Keratinocyte (primary cell): ENCODE results near the gene IQSEC2.

Experiments
- EZH2 ChIP-seq: IDR thresholded peaks from one replicate; pipeline ENCODE4 v1.6.1; 2012; ENCODE audit warnings: inconsistent platforms, mild to moderate bottlenecking, low read length, moderate library complexity
- TF ChIP-seq, protein P1 (sequence below), 3 experiments: IDR thresholded peaks in 1 of 3; conservative IDR thresholded peaks in 1 of 3; optimal IDR thresholded peaks in 1 of 3; 2 replicates in 2 of 3; 3 replicates in 1 of 3; pipeline versions ENCODE3 to v1.5.1; 2011; ENCODE audit warnings: low read length in 3 of 3, mild to moderate bottlenecking in 3 of 3, moderate library complexity in 2 of 3, control low read depth in 1 of 3, inconsistent platforms in 1 of 3; ENCODE audit not compliant: insufficient read depth in 2 of 3; ENCODE audit errors: extremely low read depth in 1 of 3

DNA sequence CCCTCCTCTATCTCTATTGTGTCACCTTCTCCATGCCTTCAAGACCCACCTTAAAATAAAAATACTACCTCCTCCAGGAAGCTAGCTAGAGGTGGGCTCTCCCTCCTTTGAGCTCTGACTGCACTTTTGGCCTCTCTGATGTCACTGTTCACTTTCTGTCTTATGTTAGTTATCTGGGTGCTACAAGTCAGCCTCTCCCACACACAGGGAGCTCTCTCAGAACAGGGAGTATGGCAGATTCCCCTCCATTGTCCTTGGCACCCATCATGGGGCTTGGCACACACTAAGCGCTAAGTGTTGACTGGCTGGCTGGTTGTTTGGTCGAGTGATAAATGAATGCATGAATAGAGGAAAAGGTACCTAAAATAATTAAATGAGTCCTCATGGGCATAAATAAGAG, 35.2 kb downstream of the IQSEC2 start:
- TF ChIP-seq, protein P1, sequence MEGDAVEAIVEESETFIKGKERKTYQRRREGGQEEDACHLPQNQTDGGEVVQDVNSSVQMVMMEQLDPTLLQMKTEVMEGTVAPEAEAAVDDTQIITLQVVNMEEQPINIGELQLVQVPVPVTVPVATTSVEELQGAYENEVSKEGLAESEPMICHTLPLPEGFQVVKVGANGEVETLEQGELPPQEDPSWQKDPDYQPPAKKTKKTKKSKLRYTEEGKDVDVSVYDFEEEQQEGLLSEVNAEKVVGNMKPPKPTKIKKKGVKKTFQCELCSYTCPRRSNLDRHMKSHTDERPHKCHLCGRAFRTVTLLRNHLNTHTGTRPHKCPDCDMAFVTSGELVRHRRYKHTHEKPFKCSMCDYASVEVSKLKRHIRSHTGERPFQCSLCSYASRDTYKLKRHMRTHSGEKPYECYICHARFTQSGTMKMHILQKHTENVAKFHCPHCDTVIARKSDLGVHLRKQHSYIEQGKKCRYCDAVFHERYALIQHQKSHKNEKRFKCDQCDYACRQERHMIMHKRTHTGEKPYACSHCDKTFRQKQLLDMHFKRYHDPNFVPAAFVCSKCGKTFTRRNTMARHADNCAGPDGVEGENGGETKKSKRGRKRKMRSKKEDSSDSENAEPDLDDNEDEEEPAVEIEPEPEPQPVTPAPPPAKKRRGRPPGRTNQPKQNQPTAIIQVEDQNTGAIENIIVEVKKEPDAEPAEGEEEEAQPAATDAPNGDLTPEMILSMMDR (optimal IDR thresholded peaks at IDR 0.05 in 1 of 3, IDR thresholded peaks at IDR 0.05 in 1 of 3, conservative IDR thresholded peaks at IDR 0.05 in 1 of 3; ENCODE audit: extremely low read depth in 1 of 3, insufficient read depth in 2 of 3, low read length in 3 of 3), result no peak
- TF ChIP-seq EZH2, result no peak
